T-helper 2 cell treated with Interferon-gamma antibody and Interleukin-4, amounts not matched to agents 5 μg/mL and 100 μg/mL, for 36 hours (primary cell): ENCODE measurements around the gene NRIP3.
A peak's percentile ranks its signal among the peaks of the same experiment; 100 is the strongest.

Experiments
- DNase-seq: peaks from one replicate; pipeline ENCODE4 v3.0.0; 2021; ENCODE audit warnings: low spot score
- H3K27ac Mint-ChIP-seq: one replicate; pipeline ENCODE4 v1.8.0; 2021; ENCODE audit warnings: mild to moderate bottlenecking, mixed read lengths
- H3K27me3 Mint-ChIP-seq: one replicate; pipeline ENCODE4 v1.8.0; 2021; ENCODE audit warnings: low read depth, mixed read lengths
- H3K36me3 Mint-ChIP-seq: one replicate; pipeline ENCODE4 v1.8.0; 2021; ENCODE audit warnings: low read depth, mixed read lengths
- H3K4me1 Mint-ChIP-seq: one replicate; pipeline ENCODE4 v1.8.0; 2021; ENCODE audit warnings: low read depth, mixed read lengths
- H3K4me3 Mint-ChIP-seq: one replicate; pipeline ENCODE4 v1.8.0; 2022; ENCODE audit warnings: mild to moderate bottlenecking, moderate library complexity, mixed read lengths
- H3K9me3 Mint-ChIP-seq: one replicate; pipeline ENCODE4 v1.8.0; 2021; ENCODE audit warnings: mixed read lengths

NRIP3 gene

GRCh38 chr11:9003573-9004182 lies at the start of gene NRIP3:
TSS of gene NRIP3 (minus strand) at chr11:9004001. CDS start at chr11:9003935, 66 bp downstream.
- Mint-ChIP-seq H3K4me3 (peak within 1 kb of the TSS; percentile 83), H3K27me3 (peaks cover 55% of the 10 kb centered on the region), H3K9me3 (no peaks in the 10 kb centered on the region), H3K4me1 (peaks cover 23% of the 10 kb centered on the region), H3K36me3 (peaks cover 2% of the 10 kb centered on the region), H3K27ac (peak within 1 kb of the TSS; percentile 80)
- DNase-seq, result peak; percentile 79

- peaks cover 7% of the 10 kb centered on the region for H3K27me3 Mint-ChIP-seq
- no peaks in the 10 kb centered on the region for H3K4me1 Mint-ChIP-seq
- no peak for DNase-seq
Observed at GRCh38 chr11:9052316-9052715, 48.5 kb upstream of the NRIP3 start.

GRCh38 chr11:9049959-9050358 lies 46.2 kb upstream of the NRIP3 start:
- DNase-seq, result no peak
- H3K9me3 Mint-ChIP-seq, result no peaks in the 10 kb centered on the region
- H3K27ac Mint-ChIP-seq, result no peak overlapping the region
- no peaks in the 10 kb centered on the region for H3K4me1 Mint-ChIP-seq
- H3K27me3 Mint-ChIP-seq, result peaks cover 3% of the 10 kb centered on the region
- no peaks in the 10 kb centered on the region for H3K36me3 Mint-ChIP-seq
- no peak overlapping the region for H3K4me3 Mint-ChIP-seq

More at GRCh38 chr11:9052316-9052715, 48.5 kb upstream of the NRIP3 start:
- H3K36me3 Mint-ChIP-seq, result no peaks in the 10 kb centered on the region
- no peak overlapping the region for H3K27ac Mint-ChIP-seq
- no peaks in the 10 kb centered on the region for H3K9me3 Mint-ChIP-seq
- no peak overlapping the region for H3K4me3 Mint-ChIP-seq

- Mint-ChIP-seq H3K4me3 (no peak overlapping the region), H3K27ac (no peak overlapping the region), H3K36me3 (no peaks in the 10 kb centered on the region), H3K4me1 (no peaks in the 10 kb centered on the region), H3K27me3 (peaks cover 11% of the 10 kb centered on the region), H3K9me3 (no peaks in the 10 kb centered on the region)
- DNase-seq, result no peak
Observed at GRCh38 chr11:9047964-9048523, 44.2 kb upstream of the NRIP3 start.

GRCh38 chr11:9046481-9046880 lies 42.7 kb upstream of the NRIP3 start:
- no peak for DNase-seq
- Mint-ChIP-seq H3K36me3 (no peaks in the 10 kb centered on the region), H3K9me3 (no peaks in the 10 kb centered on the region), H3K27me3 (peaks cover 11% of the 10 kb centered on the region), H3K4me3 (no peak overlapping the region), H3K27ac (no peak overlapping the region), H3K4me1 (no peaks in the 10 kb centered on the region)

- Mint-ChIP-seq H3K9me3 (no peaks in the 10 kb centered on the region), H3K4me3 (no peak overlapping the region), H3K27ac (no peak overlapping the region), H3K27me3 (peaks cover 8% of the 10 kb centered on the region), H3K36me3 (no peaks in the 10 kb centered on the region), H3K4me1 (no peaks in the 10 kb centered on the region)
- no peak for DNase-seq
Observed at GRCh38 chr11:9042488-9042887, 38.7 kb upstream of the NRIP3 start.

GRCh38 chr11:9041747-9042146 lies 37.9 kb upstream of the NRIP3 start:
- H3K9me3 Mint-ChIP-seq, result no peaks in the 10 kb centered on the region
- DNase-seq, result no peak
- no peak overlapping the region for H3K27ac Mint-ChIP-seq
- peaks cover 8% of the 10 kb centered on the region for H3K27me3 Mint-ChIP-seq
- H3K4me1 Mint-ChIP-seq, result no peaks in the 10 kb centered on the region
- H3K36me3 Mint-ChIP-seq, result no peaks in the 10 kb centered on the region
- no peak overlapping the region for H3K4me3 Mint-ChIP-seq

- no peaks in the 10 kb centered on the region for H3K4me1 Mint-ChIP-seq
- H3K4me3 Mint-ChIP-seq, result no peak overlapping the region
- peaks cover 8% of the 10 kb centered on the region for H3K27me3 Mint-ChIP-seq
- no peaks in the 10 kb centered on the region for H3K36me3 Mint-ChIP-seq
- no peaks in the 10 kb centered on the region for H3K9me3 Mint-ChIP-seq
- no peak for DNase-seq
- no peak overlapping the region for H3K27ac Mint-ChIP-seq
Observed at GRCh38 chr11:9040410-9040809, 36.6 kb upstream of the NRIP3 start.

GRCh38 chr11:9039863-9040262 lies 36.1 kb upstream of the NRIP3 start:
- no peaks in the 10 kb centered on the region for H3K36me3 Mint-ChIP-seq
- no peak for DNase-seq
- no peaks in the 10 kb centered on the region for H3K9me3 Mint-ChIP-seq
- no peaks in the 10 kb centered on the region for H3K4me1 Mint-ChIP-seq
- H3K4me3 Mint-ChIP-seq, result no peak overlapping the region
- H3K27me3 Mint-ChIP-seq, result peaks cover 12% of the 10 kb centered on the region
- no peak overlapping the region for H3K27ac Mint-ChIP-seq

- Mint-ChIP-seq H3K27ac (no peak overlapping the region), H3K9me3 (no peaks in the 10 kb centered on the region), H3K27me3 (peaks cover 8% of the 10 kb centered on the region), H3K4me3 (no peak overlapping the region), H3K36me3 (no peaks in the 10 kb centered on the region), H3K4me1 (no peaks in the 10 kb centered on the region)
- DNase-seq, result no peak
Observed at GRCh38 chr11:9039198-9039597, 35.4 kb upstream of the NRIP3 start.

GRCh38 chr11:9038541-9038940 lies 34.7 kb upstream of the NRIP3 start:
- Mint-ChIP-seq H3K36me3 (no peaks in the 10 kb centered on the region), H3K9me3 (no peaks in the 10 kb centered on the region), H3K4me1 (no peaks in the 10 kb centered on the region), H3K27me3 (peaks cover 8% of the 10 kb centered on the region), H3K4me3 (no peak overlapping the region), H3K27ac (no peak overlapping the region)
- no peak for DNase-seq

GRCh38 chr11:9037963-9038362 lies 34.2 kb upstream of the NRIP3 start:
- Mint-ChIP-seq H3K27ac (no peak overlapping the region), H3K36me3 (no peaks in the 10 kb centered on the region), H3K4me1 (no peaks in the 10 kb centered on the region), H3K4me3 (no peak overlapping the region), H3K9me3 (no peaks in the 10 kb centered on the region), H3K27me3 (peaks cover 10% of the 10 kb centered on the region)
- DNase-seq, result no peak

- Mint-ChIP-seq H3K27ac (no peak overlapping the region), H3K4me1 (no peaks in the 10 kb centered on the region), H3K36me3 (no peaks in the 10 kb centered on the region), H3K9me3 (no peaks in the 10 kb centered on the region), H3K27me3 (peaks cover 10% of the 10 kb centered on the region), H3K4me3 (no peak overlapping the region)
- DNase-seq, result no peak
Observed at GRCh38 chr11:9037046-9037780, 33.4 kb upstream of the NRIP3 start.

- Mint-ChIP-seq H3K36me3 (no peaks in the 10 kb centered on the region), H3K27ac (no peak overlapping the region)
- DNase-seq, result no peak
Observed at GRCh38 chr11:9030601-9031000, 26.8 kb upstream of the NRIP3 start.

More at GRCh38 chr11:9030601-9031000, 26.8 kb upstream of the NRIP3 start:
- Mint-ChIP-seq H3K27me3 (peaks cover 18% of the 10 kb centered on the region), H3K4me1 (no peaks in the 10 kb centered on the region), H3K4me3 (no peak overlapping the region), H3K9me3 (no peaks in the 10 kb centered on the region)
